ENCODE measurements around the gene PTPN9.

GRCh38 chr15:75454471-75455378 is 124.4 kb downstream of the PTPN9 start:
- TF ChIP-seq, protein P1, sequence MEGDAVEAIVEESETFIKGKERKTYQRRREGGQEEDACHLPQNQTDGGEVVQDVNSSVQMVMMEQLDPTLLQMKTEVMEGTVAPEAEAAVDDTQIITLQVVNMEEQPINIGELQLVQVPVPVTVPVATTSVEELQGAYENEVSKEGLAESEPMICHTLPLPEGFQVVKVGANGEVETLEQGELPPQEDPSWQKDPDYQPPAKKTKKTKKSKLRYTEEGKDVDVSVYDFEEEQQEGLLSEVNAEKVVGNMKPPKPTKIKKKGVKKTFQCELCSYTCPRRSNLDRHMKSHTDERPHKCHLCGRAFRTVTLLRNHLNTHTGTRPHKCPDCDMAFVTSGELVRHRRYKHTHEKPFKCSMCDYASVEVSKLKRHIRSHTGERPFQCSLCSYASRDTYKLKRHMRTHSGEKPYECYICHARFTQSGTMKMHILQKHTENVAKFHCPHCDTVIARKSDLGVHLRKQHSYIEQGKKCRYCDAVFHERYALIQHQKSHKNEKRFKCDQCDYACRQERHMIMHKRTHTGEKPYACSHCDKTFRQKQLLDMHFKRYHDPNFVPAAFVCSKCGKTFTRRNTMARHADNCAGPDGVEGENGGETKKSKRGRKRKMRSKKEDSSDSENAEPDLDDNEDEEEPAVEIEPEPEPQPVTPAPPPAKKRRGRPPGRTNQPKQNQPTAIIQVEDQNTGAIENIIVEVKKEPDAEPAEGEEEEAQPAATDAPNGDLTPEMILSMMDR (IDR thresholded peaks at IDR 0.05) = no peak
- no peak for TF ChIP-seq POLR2A (IDR thresholded peaks at IDR 0.05)
